Choroid plexus epithelial cell (primary cell): ENCODE data around the gene LIN7B.

Source experiments
- DNase-seq: peaks from one replicate; pipeline ENCODE4 v3.0.0-alpha.2; 2010; ENCODE audit warnings: low read depth
- H3K4me3 ChIP-seq: 2 replicates; pipeline ENCODE4 v1.5.1; 2011; ENCODE audit warnings: low read depth, mild to moderate bottlenecking, control low read depth, low read length, moderate library complexity
- TF ChIP-seq, protein P1 (sequence below): conservative IDR thresholded peaks from 2 replicates; pipeline ENCODE4 v1.5.1; 2011; ENCODE audit warnings: low read depth, mild to moderate bottlenecking, control low read depth, inconsistent platforms, low read length, moderate library complexity

The LIN7B gene

GRCh38 chr19:49085020-49085867 is 28.9 kb upstream of the LIN7B start, which contains the start of gene SNRNP70:
Gene SNRNP70 (plus strand): TSS chr19:49085451. CDS start chr19:49086415, 964 bp downstream.
- DNase-seq = peak; percentile 100
- TF ChIP-seq, protein P1, sequence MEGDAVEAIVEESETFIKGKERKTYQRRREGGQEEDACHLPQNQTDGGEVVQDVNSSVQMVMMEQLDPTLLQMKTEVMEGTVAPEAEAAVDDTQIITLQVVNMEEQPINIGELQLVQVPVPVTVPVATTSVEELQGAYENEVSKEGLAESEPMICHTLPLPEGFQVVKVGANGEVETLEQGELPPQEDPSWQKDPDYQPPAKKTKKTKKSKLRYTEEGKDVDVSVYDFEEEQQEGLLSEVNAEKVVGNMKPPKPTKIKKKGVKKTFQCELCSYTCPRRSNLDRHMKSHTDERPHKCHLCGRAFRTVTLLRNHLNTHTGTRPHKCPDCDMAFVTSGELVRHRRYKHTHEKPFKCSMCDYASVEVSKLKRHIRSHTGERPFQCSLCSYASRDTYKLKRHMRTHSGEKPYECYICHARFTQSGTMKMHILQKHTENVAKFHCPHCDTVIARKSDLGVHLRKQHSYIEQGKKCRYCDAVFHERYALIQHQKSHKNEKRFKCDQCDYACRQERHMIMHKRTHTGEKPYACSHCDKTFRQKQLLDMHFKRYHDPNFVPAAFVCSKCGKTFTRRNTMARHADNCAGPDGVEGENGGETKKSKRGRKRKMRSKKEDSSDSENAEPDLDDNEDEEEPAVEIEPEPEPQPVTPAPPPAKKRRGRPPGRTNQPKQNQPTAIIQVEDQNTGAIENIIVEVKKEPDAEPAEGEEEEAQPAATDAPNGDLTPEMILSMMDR = no peak
- peak within 1 kb of the TSS; percentile 74 for H3K4me3 ChIP-seq

DNA sequence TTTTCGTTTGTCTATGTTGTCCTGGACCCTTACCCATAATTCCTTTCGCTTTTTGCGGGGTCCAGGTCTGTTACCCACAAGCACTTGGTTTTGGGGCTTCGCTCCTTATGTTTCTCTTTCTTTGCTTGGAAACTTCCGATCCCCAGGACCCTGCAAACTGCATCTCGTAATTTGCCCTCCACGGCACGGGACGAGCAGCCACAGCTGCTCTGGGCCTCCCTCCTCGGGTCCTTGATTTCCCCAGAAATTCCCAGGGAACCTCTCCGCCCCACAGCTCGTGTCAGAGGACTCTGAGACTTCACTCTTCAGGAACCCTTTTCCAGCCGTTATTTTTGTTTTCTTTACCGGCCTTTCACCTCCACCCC is 28.3 kb upstream of the LIN7B start:
- TF ChIP-seq, protein P1 = no peak
- peak; percentile 25 for DNase-seq
- peak overlapping the region; percentile 74 for H3K4me3 ChIP-seq

GRCh38 chr19:49086296-49086695 is 27.9 kb upstream of the LIN7B start:
- H3K4me3 ChIP-seq = peak overlapping the region; percentile 74
- DNase-seq = no peak
- TF ChIP-seq, protein P1 = no peak

- TF ChIP-seq, protein P1 = no peak
- DNase-seq = no peak
- no peak overlapping the region for H3K4me3 ChIP-seq
Observed at GRCh38 chr19:49091391-49092038, 22.7 kb upstream of the LIN7B start.

GRCh38 chr19:49092686-49093085 is 21.5 kb upstream of the LIN7B start:
- H3K4me3 ChIP-seq = no peak overlapping the region
- TF ChIP-seq, protein P1 = no peak
- DNase-seq = no peak

GRCh38 chr19:49094505-49095482 is 19.4 kb upstream of the LIN7B start:
- no peak overlapping the region for H3K4me3 ChIP-seq
- DNase-seq = no peak
- TF ChIP-seq, protein P1 = no peak
